AG04449 (cell line): ENCODE measurements around the gene PIGP.

Source experiments
- CTCF ChIA-PET: fragments of 350-600 bp; formaldehyde crosslinking; extraction: SDS; loops from one replicate; lab custom pipeline; 2021; ENCODE audit warnings: antibody characterized with exemption; lab: Yijun Ruan, JAX
- POLR2A ChIA-PET: fragments of 400-600, 350-600 bp; formaldehyde crosslinking; extraction: SDS; loops from one replicate; lab custom pipeline; 2020; ENCODE audit warnings: antibody characterized with exemption, inconsistent platforms; lab: Yijun Ruan, JAX
- DNase-seq: peaks from one replicate; pipeline ENCODE4 v3.0.0-alpha.2; 2010; ENCODE audit warnings: low read depth, low spot score
- H3K4me3 ChIP-seq: 2 replicates; pipeline ENCODE4 v1.5.1; 2011; ENCODE audit warnings: low read depth, mild to moderate bottlenecking, control low read depth, low read length
- CTCF ChIP-seq: IDR thresholded peaks from one replicate; pipeline ENCODE4 v1.5.1; 2011; ENCODE audit warnings: mild to moderate bottlenecking, moderate library complexity, low read length, control low read depth, inconsistent platforms; ENCODE audit not compliant: insufficient read depth; ENCODE audit errors: missing control alignments

Gene PIGP

GRCh38 chr21:37077403-37077802 lies 4.5 kb upstream of the PIGP start:
- no peak for DNase-seq
- TF ChIP-seq CTCF = no peak
- POLR2A ChIA-PET = no interaction called here
- no peak overlapping the region for H3K4me3 ChIP-seq
- CTCF ChIA-PET = interaction anchor here (0.6 kb wide), 1 partner anchor 98 kb away, joined by 4 read pairs; no protein-coding TSS in a partner anchor

GRCh38 chr21:37076087-37076850 lies 3.4 kb upstream of the PIGP start:
- no peak for TF ChIP-seq CTCF
- POLR2A ChIA-PET = no interaction called here
- DNase-seq = no peak
- CTCF ChIA-PET = no interaction called here
- no peak overlapping the region for H3K4me3 ChIP-seq

GRCh38 chr21:37075214-37075770 lies 2.4 kb upstream of the PIGP start:
- no peak for DNase-seq
- peak overlapping the region; percentile 96; the same call in 1 of the 2 replicates for H3K4me3 ChIP-seq
- CTCF ChIA-PET = interaction anchor here (1.2 to 1.5 kb wide), 2 partner anchors 12 to 97 kb away, joined by 5 read pairs; no protein-coding TSS in a partner anchor
- POLR2A ChIA-PET = no interaction called here
- no peak for TF ChIP-seq CTCF

GRCh38 chr21:37074546-37074945 lies 1.7 kb upstream of the PIGP start:
- no peak for DNase-seq
- ChIA-PET POLR2A (no interaction called here), CTCF (interaction anchor here (1.2 to 1.5 kb wide), 2 partner anchors 13 to 96 kb away, joined by 5 read pairs; no protein-coding TSS in a partner anchor)
- peak overlapping the region; percentile 96 for H3K4me3 ChIP-seq
- TF ChIP-seq CTCF = no peak

- no peak for TF ChIP-seq CTCF
- POLR2A ChIA-PET = no interaction called here
- no peak for DNase-seq
- peak overlapping the region; percentile 96 for H3K4me3 ChIP-seq
- CTCF ChIA-PET = interaction anchor here (1.2 to 1.5 kb wide), 2 partner anchors 13 to 95 kb away, joined by 5 read pairs; no protein-coding TSS in a partner anchor
These were observed 1.3 kb upstream of the PIGP start for GRCh38 chr21:37074197-37074510.
